SJSA1 (cell line): ENCODE results near the gene ACOXL. TPM values are rescaled to one million over a fixed set of nuclear protein-coding genes. Genes with fewer than 3 reads are reported as not detected.
"Not testable (repeated sequence)": the region's sequence is repeated elsewhere in the genome, so short reads cannot be mapped to it uniquely, and the experiment has no call there.

Source experiments
- DNase-seq, 2 experiments: peaks; one replicate each; pipeline ENCODE4 v3.0.0-alpha.2; 2015 to 2020; ENCODE audit warnings: low spot score in 2 of 2, low read depth in 1 of 2
- H3K27ac ChIP-seq: fragments of 250-450 bp; sonication (Bioruptor Pico); 2 replicates; pipeline ENCODE4 v1.5.1; 2020; ENCODE audit warnings: mild to moderate bottlenecking, moderate library complexity
- H3K27me3 ChIP-seq: fragments of 250-450 bp; sonication (Bioruptor Pico); replicated peaks from 2 replicates; pipeline ENCODE4 v1.5.1; 2020; ENCODE audit warnings: mild to moderate bottlenecking, moderate library complexity
- H3K36me3 ChIP-seq: fragments of 250-450 bp; sonication (Bioruptor Pico); 2 replicates; pipeline ENCODE4 v1.5.1; 2020; ENCODE audit warnings: mild to moderate bottlenecking
- H3K4me1 ChIP-seq: fragments of 250-450 bp; sonication (Bioruptor Pico); replicated peaks from 2 replicates; pipeline ENCODE4 v1.6.1; 2021; ENCODE audit warnings: mild to moderate bottlenecking
- H3K4me3 ChIP-seq: fragments of 250-450 bp; sonication (Bioruptor Pico); 2 replicates; pipeline ENCODE4 v1.5.1; 2020; ENCODE audit warnings: mild to moderate bottlenecking
- H3K9me3 ChIP-seq: fragments of 250-450 bp; sonication (Bioruptor Pico); replicated peaks from 2 replicates; pipeline ENCODE4 v1.5.1; 2020; ENCODE audit warnings: mild to moderate bottlenecking
- total RNA-seq: library from RNA; depleted of rRNA; stranded (reverse); fragments of >200 nt; shearing (Covaris generic); gene quantifications from 2 replicates; pipeline ENCODE4 v1.2.3, GENCODE V29; 2014

Gene ACOXL
- total RNA-seq, 1 experiment from 2014 or later, result not detected

DNA sequence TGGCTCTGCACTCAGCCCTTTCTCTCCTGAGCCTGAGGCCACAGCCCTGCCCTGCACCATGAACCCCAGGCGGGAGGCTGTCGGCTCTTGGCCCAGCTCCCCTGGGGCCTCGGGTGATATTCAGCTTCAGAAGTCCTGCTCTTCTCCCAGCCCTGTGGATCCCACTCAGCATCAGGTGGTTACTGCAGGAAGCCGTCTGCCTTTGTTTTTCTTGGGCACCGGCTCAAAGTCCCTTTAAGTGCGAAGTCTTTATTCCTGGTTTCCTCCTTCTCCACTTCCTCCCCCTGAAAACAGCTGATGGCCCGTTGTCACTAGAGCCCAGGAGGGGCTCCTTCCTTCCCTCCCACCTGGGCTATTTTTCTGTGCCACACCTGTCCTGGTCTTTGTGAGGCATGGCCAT is 226.8 kb downstream of the ACOXL start:
- no peak overlapping the region for H3K4me3 ChIP-seq
- no peaks in the 10 kb centered on the region for H3K9me3 ChIP-seq
- peaks cover 9% of the 10 kb centered on the region for H3K27me3 ChIP-seq
- H3K4me1 ChIP-seq, result no peaks in the 10 kb centered on the region
- H3K27ac ChIP-seq, result no peak overlapping the region
- H3K36me3 ChIP-seq, result no peaks in the 10 kb centered on the region
- no peak for DNase-seq

DNA sequence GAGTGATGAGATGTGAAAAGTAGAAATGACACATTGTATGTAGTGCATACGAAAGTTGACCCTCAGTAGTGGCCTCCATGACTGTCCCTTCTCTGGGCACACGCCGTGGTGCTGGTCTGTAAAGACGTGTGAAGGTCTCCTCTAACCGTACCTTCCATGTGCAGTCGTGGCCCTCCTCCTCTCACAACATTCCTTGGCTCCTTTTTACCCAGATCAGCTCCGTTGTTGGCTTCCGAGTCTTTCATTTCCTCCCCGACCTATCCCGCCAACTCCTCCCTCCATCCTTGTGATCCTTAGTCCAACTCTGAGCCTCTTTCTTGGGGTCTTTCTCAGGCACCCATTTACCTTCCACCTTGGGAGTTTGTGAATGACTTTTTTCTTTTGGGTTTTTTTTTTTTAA is 227.9 kb downstream of the ACOXL start:
- Histone ChIP-seq H3K27me3 (peaks cover 4% of the 10 kb centered on the region; the same call in 1 of the 2 replicates), H3K4me3 (no peak overlapping the region), H3K27ac (no peak overlapping the region), H3K9me3 (no peaks in the 10 kb centered on the region), H3K36me3 (no peaks in the 10 kb centered on the region), H3K4me1 (no peaks in the 10 kb centered on the region)
- DNase-seq, result no peak

DNA sequence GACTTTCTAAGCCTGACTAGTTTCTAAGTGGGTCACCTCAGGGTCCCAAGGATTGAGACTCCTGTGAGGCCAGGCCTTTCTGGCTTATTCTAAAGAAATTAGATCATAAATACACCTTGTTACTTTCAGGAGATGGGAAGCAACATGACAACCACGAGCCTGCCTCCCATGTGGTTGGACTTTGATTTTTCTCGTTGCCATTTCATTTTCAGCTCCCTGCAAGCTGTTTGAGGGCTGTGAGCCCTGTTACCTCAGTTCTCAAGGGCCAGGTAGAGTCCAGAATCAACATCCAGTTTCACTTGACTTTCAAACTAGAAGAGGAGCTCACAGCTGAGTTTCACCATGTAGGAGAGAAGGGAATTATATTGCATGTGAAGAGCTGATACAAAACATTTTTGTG is 228.6 kb downstream of the ACOXL start:
- H3K4me1 ChIP-seq, result no peaks in the 10 kb centered on the region
- peaks cover 4% of the 10 kb centered on the region; the same call in 1 of the 2 replicates for H3K27me3 ChIP-seq

GRCh38 chr2:110961643-110962042 is 229.3 kb downstream of the ACOXL start:
- not testable (repeated sequence) for DNase-seq, H3K4me3 ChIP-seq, H3K27me3 ChIP-seq, H3K9me3 ChIP-seq, H3K36me3 ChIP-seq, H3K27ac ChIP-seq, H3K4me1 ChIP-seq

More for the DNA sequence above, 228.6 kb downstream of the ACOXL start:
- no peaks in the 10 kb centered on the region for H3K9me3 ChIP-seq
- H3K27ac ChIP-seq, result no peak overlapping the region
- H3K4me3 ChIP-seq, result no peak overlapping the region
- no peak for DNase-seq
- no peaks in the 10 kb centered on the region for H3K36me3 ChIP-seq

GRCh38 chr2:110969696-110970095 is 237.3 kb downstream of the ACOXL start:
- no peaks in the 10 kb centered on the region for H3K36me3 ChIP-seq
- peaks cover 21% of the 10 kb centered on the region for H3K27me3 ChIP-seq
- H3K4me1 ChIP-seq, result no peaks in the 10 kb centered on the region
- DNase-seq, result no peak
- H3K9me3 ChIP-seq, result no peaks in the 10 kb centered on the region
- H3K4me3 ChIP-seq, result no peak overlapping the region
- no peak overlapping the region for H3K27ac ChIP-seq

GRCh38 chr2:110970201-110970600 is 237.8 kb downstream of the ACOXL start:
- DNase-seq, result no peak

GRCh38 chr2:110971811-110972210 is 239.4 kb downstream of the ACOXL start:
- no peaks in the 10 kb centered on the region for H3K36me3 ChIP-seq
- peaks cover 37% of the 10 kb centered on the region for H3K27me3 ChIP-seq
- H3K27ac ChIP-seq, result no peak overlapping the region
- no peak overlapping the region for H3K4me3 ChIP-seq
- no peaks in the 10 kb centered on the region for H3K9me3 ChIP-seq
- no peak for DNase-seq
- no peaks in the 10 kb centered on the region for H3K4me1 ChIP-seq

More at GRCh38 chr2:110970201-110970600, 237.8 kb downstream of the ACOXL start:
- Histone ChIP-seq H3K36me3 (no peaks in the 10 kb centered on the region), H3K27ac (no peak overlapping the region), H3K4me3 (no peak overlapping the region), H3K9me3 (no peaks in the 10 kb centered on the region), H3K27me3 (peaks cover 25% of the 10 kb centered on the region), H3K4me1 (no peaks in the 10 kb centered on the region)

- Histone ChIP-seq H3K27me3 (peaks cover 40% of the 10 kb centered on the region), H3K4me3 (no peak overlapping the region), H3K36me3 (no peaks in the 10 kb centered on the region), H3K4me1 (no peaks in the 10 kb centered on the region), H3K9me3 (no peaks in the 10 kb centered on the region), H3K27ac (no peak overlapping the region)
- no peak for DNase-seq
Observed at GRCh38 chr2:110973262-110973661, 240.9 kb downstream of the ACOXL start.

DNA sequence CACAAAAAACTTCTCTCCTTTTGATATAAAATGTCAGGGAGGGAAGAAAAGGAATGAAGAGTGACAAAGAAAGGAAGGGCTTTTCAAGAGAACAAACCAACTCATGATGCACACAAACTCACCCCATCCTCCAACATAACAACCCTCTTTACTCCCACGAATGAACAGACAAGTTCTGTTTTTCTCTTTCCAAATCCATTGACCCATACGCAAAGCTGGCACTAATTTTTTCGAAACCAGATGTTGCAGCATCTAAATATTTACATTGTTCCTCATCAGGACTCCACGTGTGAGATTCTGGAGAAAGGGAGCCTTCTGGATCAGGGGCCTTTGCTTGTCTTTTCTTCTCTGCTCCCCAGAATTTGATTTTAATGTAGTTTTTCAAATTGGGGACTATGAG is 245.0 kb downstream of the ACOXL start:
- Histone ChIP-seq H3K36me3 (no peaks in the 10 kb centered on the region), H3K4me1 (no peaks in the 10 kb centered on the region), H3K27ac (no peak overlapping the region), H3K27me3 (peaks cover 25% of the 10 kb centered on the region), H3K9me3 (no peaks in the 10 kb centered on the region), H3K4me3 (no peak overlapping the region)
- DNase-seq, result no peak

DNA sequence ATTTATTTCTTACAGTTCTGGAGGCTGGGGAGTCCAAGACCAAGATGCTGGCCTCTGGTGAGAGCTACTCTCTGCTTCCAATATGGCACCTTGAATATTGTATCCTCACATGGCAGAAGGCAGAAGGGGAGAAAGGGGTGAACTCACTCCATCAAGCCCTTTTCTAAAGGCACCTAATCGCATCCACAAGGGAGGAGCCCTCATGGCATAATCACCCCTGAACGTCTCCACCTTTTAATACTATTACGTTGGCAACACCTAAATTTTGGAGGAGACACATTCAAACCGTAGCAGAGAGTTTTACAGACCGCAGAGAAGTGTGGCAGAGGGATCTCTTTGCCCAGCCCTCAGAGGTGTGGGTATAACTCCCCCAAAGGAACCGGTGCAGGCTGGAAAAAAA is 245.8 kb downstream of the ACOXL start:
- no peak for DNase-seq
- Histone ChIP-seq H3K4me1 (no peaks in the 10 kb centered on the region), H3K36me3 (no peaks in the 10 kb centered on the region), H3K4me3 (no peak overlapping the region), H3K27ac (no peak overlapping the region), H3K27me3 (peaks cover 24% of the 10 kb centered on the region), H3K9me3 (no peaks in the 10 kb centered on the region)

GRCh38 chr2:110978756-110979470 is 246.5 kb downstream of the ACOXL start:
- Histone ChIP-seq H3K36me3 (no peaks in the 10 kb centered on the region), H3K9me3 (no peaks in the 10 kb centered on the region), H3K4me1 (no peaks in the 10 kb centered on the region), H3K27me3 (peaks cover 24% of the 10 kb centered on the region), H3K27ac (no peak overlapping the region), H3K4me3 (no peak overlapping the region)
- DNase-seq, result no peak

DNA sequence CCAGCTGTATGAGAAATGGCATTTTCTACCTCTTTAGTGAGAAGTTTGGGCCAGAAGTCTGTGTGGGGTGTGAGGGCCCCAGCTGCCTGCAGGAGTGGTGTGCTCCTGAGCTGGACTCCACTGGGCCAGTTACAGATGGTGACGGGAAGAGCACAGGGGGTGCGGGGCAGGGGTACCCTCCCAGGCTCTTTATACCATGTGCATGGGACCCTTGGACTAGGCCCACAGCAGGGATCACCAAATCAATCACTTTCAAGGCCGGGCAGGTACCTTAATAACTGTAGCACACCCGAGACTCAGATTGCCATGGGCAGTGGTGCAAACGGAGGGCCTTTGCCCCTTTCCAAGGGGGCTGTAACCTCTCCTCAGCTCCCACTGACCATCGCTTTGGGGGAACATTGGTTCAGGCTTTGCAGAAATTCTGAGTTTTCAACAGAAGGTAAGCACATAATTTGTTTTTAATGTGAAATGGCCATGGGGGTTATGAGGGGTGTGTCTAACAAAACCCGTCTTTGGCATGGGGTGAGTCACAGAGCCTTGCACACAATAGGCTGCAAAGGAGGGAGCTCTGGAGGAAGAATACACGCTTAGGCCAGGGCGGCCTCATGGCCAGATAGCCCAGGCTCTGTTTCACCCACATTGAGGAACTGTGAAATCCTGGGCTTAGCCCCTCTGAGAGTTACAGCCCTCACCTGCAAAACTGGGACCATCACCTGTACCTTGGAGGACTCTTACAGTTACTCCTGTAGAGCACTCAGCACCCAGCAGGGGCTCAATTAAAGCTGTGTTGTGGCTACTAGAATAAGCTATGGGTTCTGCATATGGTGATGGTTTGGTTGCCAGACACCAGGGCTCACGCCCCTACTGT is 247.3 kb downstream of the ACOXL start:
- Histone ChIP-seq H3K4me1 (no peaks in the 10 kb centered on the region), H3K27me3 (peaks cover 24% of the 10 kb centered on the region), H3K4me3 (no peak overlapping the region), H3K9me3 (no peaks in the 10 kb centered on the region), H3K36me3 (no peaks in the 10 kb centered on the region), H3K27ac (no peak overlapping the region)
- no peak for DNase-seq

DNA sequence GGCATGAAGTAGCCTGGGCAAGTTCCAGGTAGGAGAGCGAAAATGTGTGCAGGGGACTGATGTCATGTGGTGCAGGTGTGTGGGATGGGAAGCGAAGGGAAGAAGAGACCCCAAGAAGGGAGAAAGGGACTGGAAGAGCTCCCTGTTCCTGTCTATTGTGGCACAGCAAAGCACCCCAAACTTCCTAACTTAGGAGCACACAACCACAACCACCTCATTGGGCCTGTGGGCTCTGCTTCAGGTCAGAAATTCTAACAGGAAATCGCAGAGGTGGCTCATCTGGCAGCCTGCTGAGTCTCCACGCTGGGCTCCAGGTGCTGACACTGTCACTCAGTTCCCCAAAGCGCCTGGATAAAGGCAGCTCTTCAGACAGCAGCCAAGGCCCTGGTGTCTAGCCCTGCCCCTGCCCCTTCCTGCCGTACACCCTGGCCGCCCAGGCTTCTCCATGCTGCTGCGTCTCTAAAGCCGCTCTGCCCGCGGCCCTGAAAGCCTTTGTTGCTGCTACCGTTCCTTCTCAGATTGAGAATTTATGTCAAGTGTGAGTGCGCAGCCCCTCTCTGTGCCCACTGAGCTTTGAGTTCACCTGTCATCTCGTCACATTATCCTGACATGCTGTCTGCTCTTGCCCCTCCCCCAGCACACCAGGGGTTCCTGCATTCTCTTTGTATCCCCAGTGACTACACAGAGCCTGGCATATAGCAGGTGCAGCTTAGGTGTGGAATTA is 248.1 kb downstream of the ACOXL start:
- no peak for DNase-seq
- H3K36me3 ChIP-seq, result no peaks in the 10 kb centered on the region
- no peaks in the 10 kb centered on the region for H3K9me3 ChIP-seq
- no peaks in the 10 kb centered on the region for H3K4me1 ChIP-seq
- peaks cover 17% of the 10 kb centered on the region for H3K27me3 ChIP-seq
- no peak overlapping the region for H3K27ac ChIP-seq
- no peak overlapping the region for H3K4me3 ChIP-seq

DNA sequence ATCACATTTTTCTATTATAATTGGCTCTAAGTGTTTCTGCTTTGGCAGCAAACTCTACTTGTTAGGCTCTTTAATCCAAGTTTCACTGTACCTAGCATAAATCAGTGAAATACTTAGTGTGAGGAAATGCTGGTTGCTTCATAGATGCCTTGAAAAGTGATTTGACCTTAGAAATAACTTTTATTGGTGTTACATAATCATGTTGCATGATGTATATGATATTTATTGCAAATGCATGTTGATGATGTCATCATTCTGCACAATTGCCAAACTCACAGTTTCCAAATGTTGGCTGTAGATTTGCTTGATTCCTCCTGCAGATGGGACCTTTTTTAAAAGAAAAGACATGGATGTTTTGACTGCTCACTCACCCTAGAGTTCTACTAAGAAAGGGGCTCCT is 250.8 kb downstream of the ACOXL start:
- Histone ChIP-seq H3K4me3 (no peak overlapping the region), H3K36me3 (no peaks in the 10 kb centered on the region), H3K27me3 (peaks cover 12% of the 10 kb centered on the region), H3K4me1 (no peaks in the 10 kb centered on the region), H3K27ac (no peak overlapping the region), H3K9me3 (no peaks in the 10 kb centered on the region)
- DNase-seq, result no peak
